Prostate gland (tissue), 2 donors: ENCODE results near the gene TMEM119.

Source experiments
- CTCF ChIP-seq, 4 experiments: fragments of 200-600 bp in 2 of 4; fragments of 450-650 bp in 2 of 4; sonication (generic) in 2 of 4; IDR thresholded peaks; 1 replicate in 3 of 4; 2 replicates in 1 of 4; pipeline ENCODE4 v1.5.1; 2016 to 2019; ENCODE audit warnings: antibody characterized with exemption in 4 of 4, mild to moderate bottlenecking in 2 of 4, moderate library complexity in 2 of 4
- POLR2AphosphoS5 ChIP-seq: sonication (generic); formaldehyde crosslinking; IDR thresholded peaks from one replicate; pipeline ENCODE4 v1.6.1; 2017; ENCODE audit warnings: antibody characterized with exemption

- TF ChIP-seq CTCF (IDR thresholded peaks at IDR 0.05) (no peak), POLR2AphosphoS5 (no peak)
These were observed 8.7 kb downstream of the TMEM119 start for GRCh38 chr12:108589028-108589839.
